Prostate gland (tissue), 2 donors: ENCODE measurements around the gene NKX1-1. TPM values are rescaled to one million over a fixed set of nuclear protein-coding genes. Genes with fewer than 3 reads are reported as not detected.
"Not testable (repeated sequence)": the region's sequence is repeated elsewhere in the genome, so short reads cannot be mapped to it uniquely, and the experiment has no call there.

Experiments used
- DNase-seq: peaks from one replicate; pipeline ENCODE4 v3.0.0-alpha.2; 2019; ENCODE audit warnings: low spot score
- H3K27ac ChIP-seq, 2 donors: fragments of 200-600 bp; sonication (generic); 2 replicates each; pipeline ENCODE4 v1.5.1; 2017 to 2019
- H3K27me3 ChIP-seq: fragments of 200-600 bp; sonication (generic); replicated peaks from 2 replicates; pipeline ENCODE4 v1.5.1; 2019; ENCODE audit not compliant: insufficient read depth
- H3K36me3 ChIP-seq, 2 donors: fragments of 200-600 bp; sonication (generic); 1 replicate in 1 of 2; 2 replicates in 1 of 2; pipeline versions ENCODE4 v1.5.1 to v1.8.1; 2017 to 2019
- H3K4me1 ChIP-seq: fragments of 200-600 bp; sonication (generic); replicated peaks from 2 replicates; pipeline ENCODE4 v1.5.1; 2019
- H3K4me3 ChIP-seq, 2 donors: fragments of 200-600 bp; sonication (generic); 2 replicates each; pipeline ENCODE4 v1.5.1; 2017 to 2019
- H3K9me3 ChIP-seq: fragments of 200-600 bp; sonication (generic); 2 replicates; pipeline ENCODE4 v1.5.1; 2017
- POLR2A ChIP-seq: fragments of 450-650 bp; IDR thresholded peaks from one replicate; pipeline ENCODE4 v1.6.1; 2016; ENCODE audit warnings: antibody characterized with exemption, mild to moderate bottlenecking
- POLR2AphosphoS5 ChIP-seq: sonication (generic); formaldehyde crosslinking; IDR thresholded peaks from one replicate; pipeline ENCODE4 v1.6.1; 2017; ENCODE audit warnings: antibody characterized with exemption
- WGBS: methylation state at CpG from one replicate; pipeline ENCODE4 v1.1.5; 2018; 5-methylcytosine and 5-hydroxymethylcytosine counted together
- intact Hi-C: fragments of 100-400 bp; cut with DNase I; formaldehyde crosslinking; loops from one replicate; pipeline ENCODE4 v1.14.2; 2022
- total RNA-seq, 2 donors: library from RNA; depleted of rRNA; stranded (reverse); fragments of >200 nt; gene quantifications; one replicate each; pipeline ENCODE4 v1.1.0, GENCODE V29; 2016
- TF ChIP-seq, protein P1 (sequence below), 4 experiments: fragments of 200-600 bp in 2 of 4; fragments of 450-650 bp in 2 of 4; sonication (generic) in 2 of 4; IDR thresholded peaks; 1 replicate in 3 of 4; 2 replicates in 1 of 4; pipeline ENCODE4 v1.5.1; 2016 to 2019; ENCODE audit warnings: antibody characterized with exemption in 4 of 4, mild to moderate bottlenecking in 2 of 4, moderate library complexity in 2 of 4

NKX1-1 gene
- total RNA-seq, 2 donors from 2014 or later, result not detected

GRCh38 chr4:1393866-1394265 is 12.4 kb downstream of the NKX1-1 start:
- TF ChIP-seq POLR2AphosphoS5 (no peak), POLR2A (no peak)
- TF ChIP-seq, protein P1, sequence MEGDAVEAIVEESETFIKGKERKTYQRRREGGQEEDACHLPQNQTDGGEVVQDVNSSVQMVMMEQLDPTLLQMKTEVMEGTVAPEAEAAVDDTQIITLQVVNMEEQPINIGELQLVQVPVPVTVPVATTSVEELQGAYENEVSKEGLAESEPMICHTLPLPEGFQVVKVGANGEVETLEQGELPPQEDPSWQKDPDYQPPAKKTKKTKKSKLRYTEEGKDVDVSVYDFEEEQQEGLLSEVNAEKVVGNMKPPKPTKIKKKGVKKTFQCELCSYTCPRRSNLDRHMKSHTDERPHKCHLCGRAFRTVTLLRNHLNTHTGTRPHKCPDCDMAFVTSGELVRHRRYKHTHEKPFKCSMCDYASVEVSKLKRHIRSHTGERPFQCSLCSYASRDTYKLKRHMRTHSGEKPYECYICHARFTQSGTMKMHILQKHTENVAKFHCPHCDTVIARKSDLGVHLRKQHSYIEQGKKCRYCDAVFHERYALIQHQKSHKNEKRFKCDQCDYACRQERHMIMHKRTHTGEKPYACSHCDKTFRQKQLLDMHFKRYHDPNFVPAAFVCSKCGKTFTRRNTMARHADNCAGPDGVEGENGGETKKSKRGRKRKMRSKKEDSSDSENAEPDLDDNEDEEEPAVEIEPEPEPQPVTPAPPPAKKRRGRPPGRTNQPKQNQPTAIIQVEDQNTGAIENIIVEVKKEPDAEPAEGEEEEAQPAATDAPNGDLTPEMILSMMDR (IDR thresholded peaks at IDR 0.05), result no peak
- no peak for DNase-seq
- no peaks in the 10 kb centered on the region for H3K36me3 ChIP-seq

DNA sequence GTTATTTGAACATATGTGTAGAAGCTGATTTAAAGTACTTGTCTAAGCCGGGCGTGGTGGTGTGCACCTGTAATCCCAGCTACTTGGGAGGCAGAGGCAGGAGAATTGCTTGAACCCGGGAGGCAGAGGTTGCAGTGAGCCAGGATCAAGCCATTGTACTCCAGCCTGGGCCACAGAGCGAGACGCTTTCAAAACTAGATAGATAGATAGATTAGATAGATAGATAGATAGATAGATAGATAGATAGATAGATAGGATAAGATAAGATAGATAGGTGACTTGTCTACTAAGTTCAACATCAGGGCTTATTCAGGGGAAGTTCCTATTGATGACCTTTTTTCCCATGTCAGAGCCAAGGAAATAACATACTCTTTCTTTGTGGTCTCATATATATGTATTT is 12.9 kb downstream of the NKX1-1 start:
- H3K27me3 ChIP-seq, intact Hi-C loops: not testable (repeated sequence)
- 96% methylated on average over 5 of the region's 5 CpGs for WGBS

More at GRCh38 chr4:1393866-1394265, 12.4 kb downstream of the NKX1-1 start:
- H3K4me1 ChIP-seq, result no peaks in the 10 kb centered on the region
- H3K9me3 ChIP-seq, result no peaks in the 10 kb centered on the region
- H3K4me3 ChIP-seq, result no peak overlapping the region
- WGBS, result 99% methylated on average over 10 of the region's 10 CpGs
- no peak overlapping the region for H3K27ac ChIP-seq
- intact Hi-C loops, result no loop called here
- H3K27me3 ChIP-seq, result peaks cover 3% of the 10 kb centered on the region

DNA sequence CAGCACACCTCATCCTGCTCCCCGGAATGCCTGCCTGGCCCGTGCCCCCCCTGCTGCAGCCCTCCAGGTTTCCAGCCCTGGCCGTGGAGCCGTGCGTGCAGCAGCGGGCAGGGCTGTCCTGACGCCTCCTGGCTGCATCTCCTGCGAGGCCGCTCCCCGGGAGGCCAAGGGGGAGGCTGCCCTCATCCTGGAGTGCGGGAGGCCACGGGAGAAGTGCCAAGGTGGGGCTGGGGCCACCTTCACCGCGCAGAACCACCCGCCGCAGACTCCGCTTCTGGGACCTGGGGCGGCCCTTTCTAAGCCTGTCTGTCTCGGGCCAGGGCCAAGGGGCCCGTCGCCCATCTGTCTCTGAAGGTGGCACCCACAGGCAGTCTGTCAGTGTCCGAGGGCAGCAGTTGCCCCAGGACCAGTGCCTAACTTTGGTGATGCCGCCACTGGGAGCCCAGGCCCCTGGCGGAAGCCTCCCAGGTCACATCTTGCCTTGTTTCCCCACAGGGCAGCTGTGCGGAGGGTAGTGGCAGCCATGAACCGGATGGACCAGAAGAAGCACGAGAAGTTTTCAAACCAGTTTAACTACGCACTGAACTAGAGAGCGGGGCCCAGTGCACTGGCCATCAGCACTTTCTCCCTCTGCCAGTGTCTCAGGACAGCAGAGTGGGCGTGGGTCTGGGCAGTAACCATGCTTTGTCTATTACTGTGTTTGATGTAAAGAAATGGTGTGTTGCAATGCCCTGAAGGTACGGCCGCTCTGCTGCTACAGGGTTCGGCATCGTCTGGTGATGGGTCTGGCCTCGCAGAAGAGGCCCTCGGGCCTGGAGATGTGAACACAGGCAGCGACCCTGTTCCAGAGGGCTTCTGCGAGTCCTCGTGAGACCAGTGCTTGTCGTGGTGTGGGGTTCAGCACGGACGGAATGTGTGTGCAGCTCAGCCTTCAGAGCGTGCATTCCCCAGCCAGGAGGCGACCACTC is 20.6 kb downstream of the NKX1-1 start:
- intact Hi-C loops, result no loop called here
- Histone ChIP-seq H3K36me3 (peaks cover 0 to 5% of the 10 kb centered on the region in 2 donors), H3K9me3 (no peaks in the 10 kb centered on the region), H3K27ac (no peak overlapping the region), H3K4me3 (no peak overlapping the region), H3K4me1 (no peaks in the 10 kb centered on the region), H3K27me3 (no peaks in the 10 kb centered on the region)
- WGBS, result 92% methylated on average over 40 of the region's 44 CpGs
- no peak for DNase-seq
- no peak for TF ChIP-seq POLR2AphosphoS5
- TF ChIP-seq POLR2A, result no peak
- TF ChIP-seq, protein P1 (IDR thresholded peaks at IDR 0.05), result no peak

More for the DNA sequence above, 12.9 kb downstream of the NKX1-1 start:
- not testable (repeated sequence) for H3K4me1 ChIP-seq, H3K4me3 ChIP-seq, H3K9me3 ChIP-seq, H3K36me3 ChIP-seq, H3K27ac ChIP-seq, DNase-seq

- no peak for DNase-seq
- no peak overlapping the region for H3K27ac ChIP-seq
- no peaks in the 10 kb centered on the region for H3K27me3 ChIP-seq
- H3K4me3 ChIP-seq, result no peak overlapping the region
- H3K9me3 ChIP-seq, result no peaks in the 10 kb centered on the region
- H3K36me3 ChIP-seq, result peaks cover 0 to 5% of the 10 kb centered on the region in 2 donors
- TF ChIP-seq POLR2A (no peak), POLR2AphosphoS5 (no peak)
- TF ChIP-seq, protein P1 (IDR thresholded peaks at IDR 0.05), result no peak
- WGBS, result 96% methylated on average over 15 of the region's 16 CpGs
- H3K4me1 ChIP-seq, result no peaks in the 10 kb centered on the region
- intact Hi-C loops, result no loop called here
Measured at GRCh38 chr4:1384675-1385372, 21.4 kb downstream of the NKX1-1 start.

GRCh38 chr4:1383728-1384591 is 22.3 kb downstream of the NKX1-1 start:
- H3K36me3 ChIP-seq, result peaks cover 0 to 5% of the 10 kb centered on the region in 2 donors
- no peak overlapping the region for H3K27ac ChIP-seq
- no peaks in the 10 kb centered on the region for H3K4me1 ChIP-seq
- no peaks in the 10 kb centered on the region for H3K27me3 ChIP-seq
- no peaks in the 10 kb centered on the region for H3K9me3 ChIP-seq
- TF ChIP-seq POLR2AphosphoS5 (no peak), POLR2A (no peak)
- TF ChIP-seq, protein P1 (IDR thresholded peaks at IDR 0.05), result no peak
- intact Hi-C loops, result no loop called here
- no peak for DNase-seq
- WGBS, result 94% methylated on average over 33 of the region's 34 CpGs
- no peak overlapping the region for H3K4me3 ChIP-seq
